ENCODE measurements around the gene DEPP1. TPM values are rescaled to one million over a fixed set of nuclear protein-coding genes. Genes with fewer than 3 reads are reported as not detected.
A peak's percentile ranks its signal among the peaks of the same experiment; 100 is the strongest.

The DEPP1 gene
- total RNA-seq, 2 experiments from 2014 or later = not detected

GRCh38 chr10:44976352-44977198, 2.0 kb downstream of the DEPP1 start:
- no peak for ATAC-seq
- Mint-ChIP-seq H3K9me3 (ENCODE audit: insufficient read depth) (no peaks in the 10 kb centered on the region), H3K36me3 (ENCODE audit: low read depth) (no peaks in the 10 kb centered on the region), H3K4me1 (ENCODE audit: low read depth) (peaks cover 31% of the 10 kb centered on the region), H3K27ac (no peak overlapping the region), H3K27me3 (ENCODE audit: low read depth) (no peaks in the 10 kb centered on the region), H3K4me3 (no peak overlapping the region)
- POLR2A ChIA-PET = interaction anchor here (1.5 kb wide), 2 partner anchors 24 to 44 kb away, joined by 5 to 6 read pairs; partner anchors contain the start of gene ZNF22
- CTCF ChIA-PET = interaction anchor here (0.9 to 2.0 kb wide), 9 partner anchors 9 to 44 kb away, joined by 3 to 23 read pairs (median 5); no protein-coding TSS in a partner anchor
- DNase-seq = no peak

GRCh38 chr10:44975431-44976331, 2.9 kb downstream of the DEPP1 start:
- Mint-ChIP-seq H3K4me1 (ENCODE audit: low read depth) (peaks cover 28% of the 10 kb centered on the region), H3K4me3 (no peak overlapping the region), H3K27ac (no peak overlapping the region), H3K36me3 (ENCODE audit: low read depth) (no peaks in the 10 kb centered on the region), H3K9me3 (ENCODE audit: insufficient read depth) (no peaks in the 10 kb centered on the region), H3K27me3 (ENCODE audit: low read depth) (no peaks in the 10 kb centered on the region)
- DNase-seq = no peak
- ChIA-PET CTCF (interaction anchor here (0.6 to 2.0 kb wide), 12 partner anchors 9 to 54 kb away, joined by 3 to 23 read pairs (median 4); partner anchors contain the start of gene ZNF22), POLR2A (interaction anchor here (0.6 to 1.5 kb wide), 3 partner anchors 16 to 43 kb away, joined by 3 to 6 read pairs (median 5); partner anchors contain the start of genes RASSF4 and ZNF22)
- ATAC-seq = no peak

GRCh38 chr10:44974628-44975430, 3.8 kb downstream of the DEPP1 start:
- DNase-seq (peak; percentile 71), ATAC-seq (peak; percentile 97)
- Mint-ChIP-seq H3K27me3 (ENCODE audit: low read depth) (no peaks in the 10 kb centered on the region), H3K36me3 (ENCODE audit: low read depth) (no peaks in the 10 kb centered on the region), H3K4me1 (ENCODE audit: low read depth) (peaks cover 28% of the 10 kb centered on the region), H3K4me3 (peak overlapping the region; percentile 71), H3K9me3 (ENCODE audit: insufficient read depth) (no peaks in the 10 kb centered on the region), H3K27ac (peak overlapping the region; percentile 87)
- CTCF ChIA-PET = interaction anchor here (0.7 to 2.7 kb wide), 6 partner anchors 9 to 42 kb away, joined by 3 to 35 read pairs (median 6); partner anchors contain the start of gene ZNF22
- POLR2A ChIA-PET = no interaction called here

- peak overlapping the region; percentile 87 for H3K27ac Mint-ChIP-seq
- peak overlapping the region; percentile 71 for H3K4me3 Mint-ChIP-seq
- ChIA-PET CTCF (interaction anchor here (0.7 to 2.7 kb wide), 4 partner anchors 8 to 41 kb away, joined by 3 to 35 read pairs (median 5); no protein-coding TSS in a partner anchor), POLR2A (interaction anchor here (1.3 to 1.9 kb wide), 2 partner anchors 11 to 39 kb away, joined by 3 to 4 read pairs; no protein-coding TSS in a partner anchor)
- no peaks in the 10 kb centered on the region for H3K9me3 Mint-ChIP-seq (ENCODE audit: insufficient read depth)
- DNase-seq = no peak
- no peaks in the 10 kb centered on the region for H3K36me3 Mint-ChIP-seq (ENCODE audit: low read depth)
- H3K27me3 Mint-ChIP-seq (ENCODE audit: low read depth) = no peaks in the 10 kb centered on the region
- peaks cover 32% of the 10 kb centered on the region for H3K4me1 Mint-ChIP-seq (ENCODE audit: low read depth)
- peak; percentile 3 for ATAC-seq
These were observed 4.5 kb downstream of the DEPP1 start for GRCh38 chr10:44974082-44974627.

GRCh38 chr10:44973323-44974081, 5.1 kb downstream of the DEPP1 start:
- no peaks in the 10 kb centered on the region for H3K9me3 Mint-ChIP-seq (ENCODE audit: insufficient read depth)
- H3K4me1 Mint-ChIP-seq (ENCODE audit: low read depth) = peaks cover 37% of the 10 kb centered on the region
- no peak overlapping the region for H3K27ac Mint-ChIP-seq
- no peak overlapping the region for H3K4me3 Mint-ChIP-seq
- POLR2A ChIA-PET = interaction anchor here (0.9 to 1.9 kb wide), 4 partner anchors 11 to 38 kb away, joined by 3 to 4 read pairs (median 3); partner anchors contain the start of gene RASSF4
- no peak for DNase-seq
- ATAC-seq = no peak
- H3K27me3 Mint-ChIP-seq (ENCODE audit: low read depth) = no peaks in the 10 kb centered on the region
- CTCF ChIA-PET = interaction anchor here (1.0 to 2.7 kb wide), 3 partner anchors 10 to 40 kb away, joined by 3 to 35 read pairs (median 7); no protein-coding TSS in a partner anchor
- H3K36me3 Mint-ChIP-seq (ENCODE audit: low read depth) = no peaks in the 10 kb centered on the region

- Mint-ChIP-seq H3K27me3 (ENCODE audit: low read depth) (no peaks in the 10 kb centered on the region), H3K4me3 (no peak overlapping the region), H3K27ac (no peak overlapping the region), H3K4me1 (ENCODE audit: low read depth) (peaks cover 38% of the 10 kb centered on the region), H3K36me3 (ENCODE audit: low read depth) (no peaks in the 10 kb centered on the region), H3K9me3 (ENCODE audit: insufficient read depth) (no peaks in the 10 kb centered on the region)
- ChIA-PET CTCF (interaction anchor here (1.0 to 2.7 kb wide), 2 partner anchors 9 to 40 kb away, joined by 3 to 35 read pairs; no protein-coding TSS in a partner anchor), POLR2A (interaction anchor here (0.9 to 1.9 kb wide), 4 partner anchors 10 to 38 kb away, joined by 3 to 4 read pairs (median 3); partner anchors contain the start of gene RASSF4)
- ATAC-seq (no peak), DNase-seq (no peak)
These were observed 5.7 kb downstream of the DEPP1 start for GRCh38 chr10:44972874-44973306.

GRCh38 chr10:44971935-44972757, 6.5 kb downstream of the DEPP1 start:
- Mint-ChIP-seq H3K27ac (no peak overlapping the region), H3K9me3 (ENCODE audit: insufficient read depth) (no peaks in the 10 kb centered on the region)
- CTCF ChIA-PET = interaction anchor here (2.7 kb wide), 1 partner anchor 39 kb away, joined by 35 read pairs; no protein-coding TSS in a partner anchor

GRCh38 chr10:44971434-44971833, 7.2 kb downstream of the DEPP1 start:
- no peak for DNase-seq
- no peak for ATAC-seq
- Mint-ChIP-seq H3K27ac (no peak overlapping the region), H3K4me3 (no peak overlapping the region), H3K9me3 (ENCODE audit: insufficient read depth) (no peaks in the 10 kb centered on the region), H3K27me3 (ENCODE audit: low read depth) (no peaks in the 10 kb centered on the region), H3K36me3 (ENCODE audit: low read depth) (no peaks in the 10 kb centered on the region), H3K4me1 (ENCODE audit: low read depth) (peaks cover 47% of the 10 kb centered on the region)
- POLR2A ChIA-PET = no interaction called here
- CTCF ChIA-PET = no interaction called here

More at GRCh38 chr10:44971935-44972757, 6.5 kb downstream of the DEPP1 start:
- H3K4me1 Mint-ChIP-seq (ENCODE audit: low read depth) = peaks cover 45% of the 10 kb centered on the region
- POLR2A ChIA-PET = interaction anchor here (0.9 to 1.9 kb wide), 3 partner anchors 9 to 28 kb away, joined by 3 to 4 read pairs (median 3); partner anchors contain the start of gene RASSF4
- ATAC-seq (no peak), DNase-seq (no peak)
- H3K27me3 Mint-ChIP-seq (ENCODE audit: low read depth) = no peaks in the 10 kb centered on the region
- no peaks in the 10 kb centered on the region for H3K36me3 Mint-ChIP-seq (ENCODE audit: low read depth)
- H3K4me3 Mint-ChIP-seq = no peak overlapping the region

GRCh38 chr10:44970812-44971395, 7.7 kb downstream of the DEPP1 start:
- no peaks in the 10 kb centered on the region for H3K36me3 Mint-ChIP-seq (ENCODE audit: low read depth)
- DNase-seq = no peak
- POLR2A ChIA-PET = no interaction called here
- H3K27ac Mint-ChIP-seq = no peak overlapping the region
- CTCF ChIA-PET = interaction anchor here (0.8 to 1.1 kb wide), 2 partner anchors 18 to 38 kb away, joined by 3 to 4 read pairs; no protein-coding TSS in a partner anchor
- no peak overlapping the region for H3K4me3 Mint-ChIP-seq
- no peaks in the 10 kb centered on the region for H3K27me3 Mint-ChIP-seq (ENCODE audit: low read depth)
- H3K4me1 Mint-ChIP-seq (ENCODE audit: low read depth) = peaks cover 52% of the 10 kb centered on the region
- H3K9me3 Mint-ChIP-seq (ENCODE audit: insufficient read depth) = no peaks in the 10 kb centered on the region
- no peak for ATAC-seq
